Measurements from ENCODE around the gene MYO6.

DNA sequence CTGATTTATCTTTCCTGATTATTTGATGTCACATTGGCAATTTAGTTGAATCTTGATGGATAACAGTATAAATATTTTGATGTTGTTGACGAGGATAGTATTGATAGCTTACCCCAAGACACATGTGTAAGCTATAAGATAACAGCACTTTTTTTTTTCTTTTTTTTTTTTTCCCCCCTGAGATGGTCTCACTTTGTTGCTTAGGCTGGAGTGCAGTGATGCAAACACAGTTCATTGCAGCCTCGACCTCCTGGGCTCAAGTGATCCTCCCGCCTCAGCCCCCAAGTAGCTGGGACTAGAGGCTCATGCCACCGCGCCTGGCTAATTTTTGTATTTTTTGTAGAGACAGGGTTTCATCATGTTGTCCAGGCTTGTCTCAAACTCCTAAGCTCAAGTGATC is 21.8 kb downstream of the MYO6 start:
- TF ChIP-seq TAF1 (IDR thresholded peaks at IDR 0.05; ENCODE audit: low read depth) (no peak), YY1 (IDR thresholded peaks at IDR 0.05; ENCODE audit: low read depth) (no peak), CREB1 (IDR thresholded peaks at IDR 0.05; ENCODE audit: low read depth) (no peak), NFIC (IDR thresholded peaks at IDR 0.05) (no peak), MAX (IDR thresholded peaks at IDR 0.05) (no peak), RAD21 (IDR thresholded peaks at IDR 0.05; ENCODE audit: low read depth) (no peak), EGR1 (IDR thresholded peaks at IDR 0.05) (no peak), EP300 (IDR thresholded peaks at IDR 0.05; ENCODE audit: borderline replicate concordance) (no peak), TCF12 (IDR thresholded peaks at IDR 0.05; ENCODE audit: low read depth) (no peak), CEBPB (IDR thresholded peaks at IDR 0.05) (no peak), REST (IDR thresholded peaks at IDR 0.05; ENCODE audit: low read depth) (no peak)
- TF ChIP-seq, protein P1, sequence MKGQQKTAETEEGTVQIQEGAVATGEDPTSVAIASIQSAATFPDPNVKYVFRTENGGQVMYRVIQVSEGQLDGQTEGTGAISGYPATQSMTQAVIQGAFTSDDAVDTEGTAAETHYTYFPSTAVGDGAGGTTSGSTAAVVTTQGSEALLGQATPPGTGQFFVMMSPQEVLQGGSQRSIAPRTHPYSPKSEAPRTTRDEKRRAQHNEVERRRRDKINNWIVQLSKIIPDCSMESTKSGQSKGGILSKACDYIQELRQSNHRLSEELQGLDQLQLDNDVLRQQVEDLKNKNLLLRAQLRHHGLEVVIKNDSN (IDR thresholded peaks at IDR 0.05): no peak

Measured in Ishikawa (cell line).